Measurements from ENCODE around the gene ECSCR.

ECSCR gene

GRCh38 chr5:139473565-139473964, 11.0 kb upstream of the ECSCR start:
- DNase-seq = no peak

- DNase-seq = no peak
Measured at GRCh38 chr5:139473105-139473504, 10.6 kb upstream of the ECSCR start.

GRCh38 chr5:139472386-139473030, 10.0 kb upstream of the ECSCR start:
- DNase-seq = no peak

- DNase-seq = no peak
Measured at GRCh38 chr5:139470821-139471300, 8.3 kb upstream of the ECSCR start, which contains the start of gene SMIM33. SMIM33 (plus strand) TSS chr5:139471004; CDS start chr5:139471122, 118 bp downstream.

- DNase-seq = no peak
Measured at GRCh38 chr5:139468421-139468931, 5.9 kb upstream of the ECSCR start.

GRCh38 chr5:139461698-139462097, 845 bp downstream of the ECSCR start:
- no peak for DNase-seq

GRCh38 chr5:139461176-139461575, 1.4 kb downstream of the ECSCR start:
- DNase-seq = no peak

- no peak for DNase-seq
Measured at GRCh38 chr5:139460455-139460854, 2.1 kb downstream of the ECSCR start.

GRCh38 chr5:139459451-139459934, 3.0 kb downstream of the ECSCR start:
- no peak for DNase-seq

- peak; percentile 41 for DNase-seq
Measured at GRCh38 chr5:139458580-139459407, 3.7 kb downstream of the ECSCR start.

- DNase-seq = no peak
Measured at GRCh38 chr5:139457653-139458306, 4.8 kb downstream of the ECSCR start.

GRCh38 chr5:139457241-139457640, 5.3 kb downstream of the ECSCR start:
- no peak for DNase-seq

- no peak for DNase-seq
Measured at GRCh38 chr5:139456776-139457175, 5.8 kb downstream of the ECSCR start.

GRCh38 chr5:139454568-139455290, 7.8 kb downstream of the ECSCR start:
- DNase-seq = no peak

GRCh38 chr5:139453683-139454567, 8.6 kb downstream of the ECSCR start:
- DNase-seq = no peak

GRCh38 chr5:139451878-139452660, 10.5 kb downstream of the ECSCR start:
- no peak for DNase-seq

- no peak for DNase-seq
Measured at GRCh38 chr5:139451176-139451575, 11.4 kb downstream of the ECSCR start.

GRCh38 chr5:139446956-139447779, 15.4 kb downstream of the ECSCR start:
- DNase-seq = peak; percentile 6

- DNase-seq = no peak
Measured at GRCh38 chr5:139445325-139446170, 17.0 kb downstream of the ECSCR start.

All from kidney glomerular epithelial cell (primary cell).